Endothelial cell of umbilical vein (primary cell): ENCODE measurements around the gene SLC9A3.

Experiments used
- CTCF ChIP-seq, 2 donors: IDR thresholded peaks; 1 replicate in 1 of 2; 2 replicates in 1 of 2; pipeline ENCODE4 v1.5.1; 2011; ENCODE audit warnings: low read length in 2 of 2, mild to moderate bottlenecking in 2 of 2, moderate library complexity in 2 of 2, control low read depth in 1 of 2, inconsistent platforms in 1 of 2, low read depth in 1 of 2; ENCODE audit not compliant: insufficient read depth in 1 of 2; ENCODE audit errors: extremely low read depth in 1 of 2
- EZH2 ChIP-seq: IDR thresholded peaks from 2 replicates; pipeline ENCODE4 v1.6.1; 2012; ENCODE audit warnings: borderline replicate concordance, low read depth, mild to moderate bottlenecking, moderate library complexity, low read length, inconsistent platforms; ENCODE audit not compliant: severe bottlenecking
- POLR2A ChIP-seq: IDR thresholded peaks from 2 replicates; pipeline ENCODE4 v1.6.1; 2012; ENCODE audit warnings: low read depth, mild to moderate bottlenecking, control low read depth, low read length
- POLR2AphosphoS5 ChIP-seq: IDR thresholded peaks from 2 replicates; pipeline ENCODE4 v1.6.1; 2012; ENCODE audit warnings: low read depth, mild to moderate bottlenecking, control low read depth, low read length, moderate library complexity; ENCODE audit not compliant: insufficient read depth

- TF ChIP-seq POLR2A (no peak), CTCF (IDR thresholded peaks at IDR 0.05; ENCODE audit: extremely low read depth in 1 of 2, insufficient read depth in 1 of 2, low read depth in 1 of 2, low read length in 2 of 2) (no peak), POLR2AphosphoS5 (no peak), EZH2 (no peak)
Measured at GRCh38 chr5:494667-495255, 29.5 kb downstream of the SLC9A3 start.
